OCI-LY7 (cell line): ENCODE data around the gene KRTAP1-1.

Experiments used
- EZH2phosphoT487 ChIP-seq: fragments of 200-600 bp; sonication (generic); IDR thresholded peaks from 2 replicates; pipeline ENCODE4 v1.6.1; 2018; ENCODE audit warnings: low read depth, borderline replicate concordance, mild to moderate bottlenecking, mixed run types, antibody characterized with exemption, low read length, moderate library complexity, mixed read lengths
- TF ChIP-seq, protein P1 (sequence below): fragments of 200-600 bp; sonication (generic); conservative IDR thresholded peaks from 2 replicates; pipeline ENCODE4 v1.5.1; 2014; ENCODE audit warnings: mild to moderate bottlenecking, antibody characterized with exemption, low read length, moderate library complexity, mixed read lengths

DNA sequence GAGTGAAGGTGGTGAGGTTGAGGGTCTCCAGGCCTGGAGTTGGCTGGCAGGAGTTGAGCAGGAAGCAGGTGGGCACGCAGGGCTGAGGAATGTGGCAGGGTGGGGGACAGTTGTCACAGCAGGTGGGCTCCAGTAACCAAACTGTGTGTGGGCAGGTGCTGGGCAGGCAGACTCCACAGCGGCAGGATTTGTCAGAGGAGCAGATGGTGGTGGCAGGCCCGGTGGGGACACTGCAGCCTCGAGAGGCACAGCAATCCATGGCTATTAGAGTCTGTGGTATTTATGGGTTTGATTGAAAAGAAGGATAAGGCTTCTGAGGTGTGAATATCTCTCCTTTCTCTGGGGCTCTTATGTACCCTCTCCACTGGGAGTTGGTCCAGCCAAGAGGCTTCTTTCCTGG lies 47.4 kb downstream of the KRTAP1-1 start, which contains the start of gene KRTAP3-3:
- TF ChIP-seq, protein P1, sequence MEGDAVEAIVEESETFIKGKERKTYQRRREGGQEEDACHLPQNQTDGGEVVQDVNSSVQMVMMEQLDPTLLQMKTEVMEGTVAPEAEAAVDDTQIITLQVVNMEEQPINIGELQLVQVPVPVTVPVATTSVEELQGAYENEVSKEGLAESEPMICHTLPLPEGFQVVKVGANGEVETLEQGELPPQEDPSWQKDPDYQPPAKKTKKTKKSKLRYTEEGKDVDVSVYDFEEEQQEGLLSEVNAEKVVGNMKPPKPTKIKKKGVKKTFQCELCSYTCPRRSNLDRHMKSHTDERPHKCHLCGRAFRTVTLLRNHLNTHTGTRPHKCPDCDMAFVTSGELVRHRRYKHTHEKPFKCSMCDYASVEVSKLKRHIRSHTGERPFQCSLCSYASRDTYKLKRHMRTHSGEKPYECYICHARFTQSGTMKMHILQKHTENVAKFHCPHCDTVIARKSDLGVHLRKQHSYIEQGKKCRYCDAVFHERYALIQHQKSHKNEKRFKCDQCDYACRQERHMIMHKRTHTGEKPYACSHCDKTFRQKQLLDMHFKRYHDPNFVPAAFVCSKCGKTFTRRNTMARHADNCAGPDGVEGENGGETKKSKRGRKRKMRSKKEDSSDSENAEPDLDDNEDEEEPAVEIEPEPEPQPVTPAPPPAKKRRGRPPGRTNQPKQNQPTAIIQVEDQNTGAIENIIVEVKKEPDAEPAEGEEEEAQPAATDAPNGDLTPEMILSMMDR, result no peak
- no peak for TF ChIP-seq EZH2phosphoT487
